ENCODE measurements around the gene TSHZ2.

DNA sequence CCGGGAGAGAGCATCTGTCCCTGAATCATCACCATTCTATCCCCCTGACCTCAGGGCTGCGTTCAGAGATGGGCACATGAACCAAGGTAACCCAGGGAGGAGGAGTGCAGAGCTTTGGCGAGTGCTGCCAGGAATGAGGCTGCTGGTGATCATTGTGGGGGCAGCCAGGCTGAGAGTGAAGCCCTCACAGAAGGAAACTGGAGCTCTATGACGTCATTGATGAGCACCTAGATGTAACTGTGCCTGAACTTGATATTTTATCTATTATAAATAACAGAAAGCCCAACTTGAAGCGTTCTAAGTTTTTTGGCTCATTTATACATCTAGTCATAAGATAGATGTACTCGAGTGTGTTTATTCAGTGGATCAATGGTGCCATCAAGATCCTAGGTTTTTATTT lies 17.3 kb upstream of the TSHZ2 start:
- TF ChIP-seq POLR2A (IDR thresholded peaks at IDR 0.05; ENCODE audit: low read depth, low read length), result no peak
- TF ChIP-seq FOS (IDR thresholded peaks at IDR 0.05; ENCODE audit: borderline replicate concordance, insufficient read depth, low read length), result no peak
- TF ChIP-seq CTCF (IDR thresholded peaks at IDR 0.05; ENCODE audit: extremely low read depth in 1 of 2, insufficient read depth in 1 of 2, low read depth in 1 of 2, low read length in 2 of 2), result no peak
- no peak for TF ChIP-seq EZH2 (IDR thresholded peaks at IDR 0.05; ENCODE audit: borderline replicate concordance, low read depth, low read length, severe bottlenecking)
- TF ChIP-seq, protein P1, sequence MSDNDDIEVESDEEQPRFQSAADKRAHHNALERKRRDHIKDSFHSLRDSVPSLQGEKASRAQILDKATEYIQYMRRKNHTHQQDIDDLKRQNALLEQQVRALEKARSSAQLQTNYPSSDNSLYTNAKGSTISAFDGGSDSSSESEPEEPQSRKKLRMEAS (IDR thresholded peaks at IDR 0.05; ENCODE audit: insufficient read depth, insufficient read length), result no peak
- TF ChIP-seq POLR2AphosphoS5 (IDR thresholded peaks at IDR 0.05; ENCODE audit: insufficient read depth, low read depth, low read length), result no peak
- TF ChIP-seq JUN (IDR thresholded peaks at IDR 0.05; ENCODE audit: borderline replicate concordance, insufficient read depth, insufficient read length, low read depth), result no peak
